HepG2 (cell line): ENCODE results near the gene CPSF7. TPM values are rescaled to one million over a fixed set of nuclear protein-coding genes. Genes with fewer than 3 reads are reported as not detected.

Experiments used
- DNMT3B ChIP-seq: conservative IDR thresholded peaks from 2 replicates; pipeline ENCODE4 v1.6.1; 2016; ENCODE audit warnings: missing biosample characterization, control low read depth
- ERF ChIP-seq: IDR thresholded peaks from 2 replicates; pipeline ENCODE4 v1.6.1; 2018; ENCODE audit warnings: missing biosample characterization, missing genetic modification reagents
- FUBP1 ChIP-seq: sonication (generic); formaldehyde crosslinking; IDR thresholded peaks from 2 replicates; pipeline ENCODE4 v1.5.1; 2020; ENCODE audit warnings: missing genetic modification reagents, mild to moderate bottlenecking, borderline replicate concordance
- MNT ChIP-seq: fragments of 450-650 bp; IDR thresholded peaks from 2 replicates; pipeline ENCODE4 v1.6.1; 2016
- MTF1 ChIP-seq: sonication (generic); formaldehyde crosslinking; IDR thresholded peaks from 2 replicates; pipeline ENCODE4 v1.5.0; 2020; ENCODE audit warnings: missing genetic modification reagents
- NFRKB ChIP-seq: fragments of 450-650 bp; IDR thresholded peaks from 2 replicates; pipeline ENCODE4 v1.6.1; 2017
- PHF5A ChIP-seq: IDR thresholded peaks from one replicate; pipeline ENCODE4 v1.6.1; 2018; ENCODE audit warnings: low read depth, missing genetic modification reagents; ENCODE audit not compliant: unreplicated experiment
- PTBP1 ChIP-seq: fragments of 200-400 bp; formaldehyde crosslinking; IDR thresholded peaks from 2 replicates; pipeline ENCODE4 v1.6.1; 2018; ENCODE audit warnings: low read length, low read depth; ENCODE audit not compliant: poor library complexity, severe bottlenecking
- RBM39 ChIP-seq: fragments of 200-400 bp; formaldehyde crosslinking; IDR thresholded peaks from one replicate; pipeline ENCODE4 v1.6.1; 2018; ENCODE audit warnings: antibody characterized with exemption, mild to moderate bottlenecking, low read depth, low read length; ENCODE audit not compliant: poor library complexity, severe bottlenecking
- RERE ChIP-seq: IDR thresholded peaks from 2 replicates; pipeline ENCODE4 v1.6.1; 2016; ENCODE audit warnings: low read depth, missing genetic modification reagents, missing compliant biosample characterization
- SP2 ChIP-seq: sonication (generic); formaldehyde crosslinking; IDR thresholded peaks from 2 replicates; pipeline ENCODE4 v1.5.1; 2020; ENCODE audit warnings: mild to moderate bottlenecking, missing genetic modification reagents
- TERF1 ChIP-seq: sonication (generic); formaldehyde crosslinking; IDR thresholded peaks from 2 replicates; pipeline ENCODE4 v1.8.0; 2022; ENCODE audit warnings: mild to moderate bottlenecking, missing genetic modification reagents, moderate library complexity
- YEATS4 ChIP-seq: sonication (generic); formaldehyde crosslinking; IDR thresholded peaks from 2 replicates; pipeline ENCODE4 v1.4.0; 2020; ENCODE audit warnings: missing genetic modification reagents, borderline replicate concordance
- ZNF280B ChIP-seq: sonication (generic); formaldehyde crosslinking; IDR thresholded peaks from 2 replicates; pipeline ENCODE4 v1.5.0; 2020; ENCODE audit warnings: missing genetic modification reagents, mild to moderate bottlenecking, borderline replicate concordance
- ZNF350 ChIP-seq: sonication (generic); formaldehyde crosslinking; IDR thresholded peaks from 2 replicates; pipeline ENCODE4 v1.4.0; 2020; ENCODE audit warnings: mild to moderate bottlenecking, low read depth, missing genetic modification reagents, borderline replicate concordance
- ZNF558 ChIP-seq: sonication (generic); formaldehyde crosslinking; IDR thresholded peaks from 2 replicates; pipeline ENCODE4 v1.9.0; 2022; ENCODE audit warnings: mild to moderate bottlenecking, missing genetic modification reagents, borderline replicate concordance
- polyA plus RNA-seq, 8 experiments: library from polyadenylated mRNA; depleted of rRNA in 3 of 8; stranded (reverse) in 7 of 8; unstranded in 1 of 8; fragments of >200 nt; fragmentation: Illumina TruSeq in 4 of 8; extraction: Trizol in 4 of 8; gene quantifications; 2 replicates each; pipeline versions ENCODE4 v1.2.1 to v1.2.3, GENCODE V29; 2011 to 2016; ENCODE audit warnings: low read depth in 4 of 8, missing spikeins in 1 of 8, mixed read lengths in 1 of 8; ENCODE audit not compliant: insufficient read depth in 1 of 8
- total RNA-seq, 5 experiments: library from RNA; depleted of rRNA; stranded (reverse); fragments of >200 nt; fragmentation: Illumina TruSeq; extraction: Trizol; gene quantifications; 2 replicates each; pipeline ENCODE4 v1.2.3, GENCODE V29; 2016; ENCODE audit warnings: low read depth in 1 of 5

The CPSF7 gene
- total and polyA plus RNA-seq, 2 of the 13 experiments (the other 11 are each of a cell fraction or from before 2014, with no cell fraction given), result 34.1 to 36.8 TPM

- peak; percentile 87; the same call in 1 of the 2 replicates for TF ChIP-seq ZNF350 (CRISPR knock-in tag)
- TF ChIP-seq NFRKB, result peak; percentile 94
- peak; percentile 90 for TF ChIP-seq PTBP1
- TF ChIP-seq RERE (CRISPR knock-in tag), result no peak
- peak; percentile 86 for TF ChIP-seq PHF5A (CRISPR knock-in tag)
- no peak for TF ChIP-seq FUBP1 (CRISPR knock-in tag)
- TF ChIP-seq TERF1 (CRISPR knock-in tag), result peak; percentile 59; the same call in 1 of the 2 replicates
- TF ChIP-seq ZNF558 (CRISPR knock-in tag), result 0 out of 2 replicates have a peak, but pooled peaks have one; percentile 76
- TF ChIP-seq MNT, result peak; percentile 12; the same call in 1 of the 2 replicates
- peak; percentile 96 for TF ChIP-seq RBM39
- peak; percentile 96 for TF ChIP-seq YEATS4
- TF ChIP-seq ERF (CRISPR knock-in tag), result peak; percentile 48
- peak; percentile 81 for TF ChIP-seq MTF1
- peak; percentile 72 for TF ChIP-seq SP2 (CRISPR knock-in tag)
- peak; percentile 56; the same call in 1 of the 2 replicates for TF ChIP-seq ZNF280B (CRISPR knock-in tag)
- 0 out of 2 replicates have a peak, but pooled peaks have one; percentile 28 for TF ChIP-seq DNMT3B (CRISPR knock-in tag)
These were observed 67.8 kb downstream of the CPSF7 start, which contains the start of the genes CYB561A3 and TMEM138 (continued) for GRCh38 chr11:61361741-61362541.
